Ishikawa (cell line): ENCODE measurements around the gene USP4.

Experiments used
- CEBPB ChIP-seq: IDR thresholded peaks from 2 replicates; pipeline ENCODE4 v1.6.1; 2012
- CREB1 ChIP-seq: IDR thresholded peaks from 2 replicates; pipeline ENCODE4 v1.6.1; 2012; ENCODE audit warnings: low read depth
- EGR1 ChIP-seq: IDR thresholded peaks from 2 replicates; pipeline ENCODE4 v1.6.1; 2012
- EP300 ChIP-seq: IDR thresholded peaks from 2 replicates; pipeline ENCODE4 v1.6.1; 2012; ENCODE audit warnings: borderline replicate concordance
- FOXM1 ChIP-seq: IDR thresholded peaks from 2 replicates; pipeline ENCODE4 v1.6.1; 2012; ENCODE audit warnings: low read depth, borderline replicate concordance
- NFIC ChIP-seq: IDR thresholded peaks from 2 replicates; pipeline ENCODE4 v1.6.1; 2012
- RAD21 ChIP-seq: IDR thresholded peaks from 2 replicates; pipeline ENCODE4 v1.6.1; 2012; ENCODE audit warnings: low read depth
- TAF1 ChIP-seq: IDR thresholded peaks from 2 replicates; pipeline ENCODE4 v1.6.1; 2012; ENCODE audit warnings: low read depth, mild to moderate bottlenecking
- TCF12 ChIP-seq: IDR thresholded peaks from 2 replicates; pipeline ENCODE4 v1.6.1; 2012; ENCODE audit warnings: low read depth
- TEAD4 ChIP-seq: IDR thresholded peaks from 2 replicates; pipeline ENCODE4 v1.6.1; 2012
- YY1 ChIP-seq: IDR thresholded peaks from 2 replicates; pipeline ENCODE4 v1.6.1; 2012; ENCODE audit warnings: low read depth
- TF ChIP-seq, protein P1 (sequence below): IDR thresholded peaks from 2 replicates; pipeline ENCODE4 v1.6.1; 2012; ENCODE audit warnings: low read depth, mild to moderate bottlenecking
- TF ChIP-seq, protein P2 (sequence below): IDR thresholded peaks from 2 replicates; pipeline ENCODE4 v1.6.1; 2012
- TF ChIP-seq, protein P3 (sequence below): IDR thresholded peaks from 2 replicates; pipeline ENCODE4 v1.6.1; 2012

Gene USP4

DNA sequence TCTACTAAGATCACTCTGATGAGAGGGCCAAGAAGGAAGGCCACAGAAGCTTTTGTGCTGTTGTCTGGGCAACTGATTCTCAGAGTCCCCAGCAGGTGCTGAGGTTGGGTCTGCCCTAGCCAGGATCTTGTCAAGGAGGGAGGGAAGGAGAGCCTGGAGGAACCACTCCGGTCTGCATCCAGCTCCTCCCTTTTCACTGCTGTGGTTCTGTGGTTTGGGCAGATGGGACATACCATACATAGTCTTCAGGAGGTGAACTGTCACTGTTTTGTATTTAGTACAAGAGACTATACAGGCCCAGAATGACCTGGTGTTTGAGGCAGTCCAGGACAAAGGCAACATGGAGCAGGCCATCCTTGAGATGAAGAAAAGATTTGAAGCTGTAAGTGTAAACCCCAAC lies 84.7 kb downstream of the USP4 start:
- TF ChIP-seq CREB1 (no peak), TEAD4 (no peak), EP300 (no peak), FOXM1 (no peak), RAD21 (no peak), TCF12 (no peak), CEBPB (no peak), EGR1 (no peak)
- TF ChIP-seq, protein P1, sequence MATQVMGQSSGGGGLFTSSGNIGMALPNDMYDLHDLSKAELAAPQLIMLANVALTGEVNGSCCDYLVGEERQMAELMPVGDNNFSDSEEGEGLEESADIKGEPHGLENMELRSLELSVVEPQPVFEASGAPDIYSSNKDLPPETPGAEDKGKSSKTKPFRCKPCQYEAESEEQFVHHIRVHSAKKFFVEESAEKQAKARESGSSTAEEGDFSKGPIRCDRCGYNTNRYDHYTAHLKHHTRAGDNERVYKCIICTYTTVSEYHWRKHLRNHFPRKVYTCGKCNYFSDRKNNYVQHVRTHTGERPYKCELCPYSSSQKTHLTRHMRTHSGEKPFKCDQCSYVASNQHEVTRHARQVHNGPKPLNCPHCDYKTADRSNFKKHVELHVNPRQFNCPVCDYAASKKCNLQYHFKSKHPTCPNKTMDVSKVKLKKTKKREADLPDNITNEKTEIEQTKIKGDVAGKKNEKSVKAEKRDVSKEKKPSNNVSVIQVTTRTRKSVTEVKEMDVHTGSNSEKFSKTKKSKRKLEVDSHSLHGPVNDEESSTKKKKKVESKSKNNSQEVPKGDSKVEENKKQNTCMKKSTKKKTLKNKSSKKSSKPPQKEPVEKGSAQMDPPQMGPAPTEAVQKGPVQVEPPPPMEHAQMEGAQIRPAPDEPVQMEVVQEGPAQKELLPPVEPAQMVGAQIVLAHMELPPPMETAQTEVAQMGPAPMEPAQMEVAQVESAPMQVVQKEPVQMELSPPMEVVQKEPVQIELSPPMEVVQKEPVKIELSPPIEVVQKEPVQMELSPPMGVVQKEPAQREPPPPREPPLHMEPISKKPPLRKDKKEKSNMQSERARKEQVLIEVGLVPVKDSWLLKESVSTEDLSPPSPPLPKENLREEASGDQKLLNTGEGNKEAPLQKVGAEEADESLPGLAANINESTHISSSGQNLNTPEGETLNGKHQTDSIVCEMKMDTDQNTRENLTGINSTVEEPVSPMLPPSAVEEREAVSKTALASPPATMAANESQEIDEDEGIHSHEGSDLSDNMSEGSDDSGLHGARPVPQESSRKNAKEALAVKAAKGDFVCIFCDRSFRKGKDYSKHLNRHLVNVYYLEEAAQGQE = no peak

DNA sequence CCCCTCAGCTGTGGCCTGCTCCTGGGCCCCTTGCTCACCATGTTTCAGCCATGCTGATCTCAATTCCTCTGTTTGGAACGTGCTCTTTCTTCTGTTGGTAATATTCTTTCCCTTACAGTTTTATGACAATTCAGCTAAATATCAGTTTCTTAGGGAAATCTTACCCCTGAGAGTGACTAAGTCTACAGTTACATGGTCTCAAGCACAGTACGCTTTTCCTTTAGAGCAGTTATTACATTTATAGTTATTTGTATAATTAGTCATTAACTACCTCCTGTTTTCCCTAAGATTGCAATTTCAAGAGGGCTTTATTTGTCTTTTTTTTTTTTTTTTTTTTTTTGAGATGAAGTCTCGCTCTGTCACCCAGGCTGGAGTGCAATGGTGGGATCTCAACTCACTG lies 86.3 kb downstream of the USP4 start:
- TF ChIP-seq, protein P1 = no peak
- TF ChIP-seq, protein P2, sequence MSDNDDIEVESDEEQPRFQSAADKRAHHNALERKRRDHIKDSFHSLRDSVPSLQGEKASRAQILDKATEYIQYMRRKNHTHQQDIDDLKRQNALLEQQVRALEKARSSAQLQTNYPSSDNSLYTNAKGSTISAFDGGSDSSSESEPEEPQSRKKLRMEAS = no peak

DNA sequence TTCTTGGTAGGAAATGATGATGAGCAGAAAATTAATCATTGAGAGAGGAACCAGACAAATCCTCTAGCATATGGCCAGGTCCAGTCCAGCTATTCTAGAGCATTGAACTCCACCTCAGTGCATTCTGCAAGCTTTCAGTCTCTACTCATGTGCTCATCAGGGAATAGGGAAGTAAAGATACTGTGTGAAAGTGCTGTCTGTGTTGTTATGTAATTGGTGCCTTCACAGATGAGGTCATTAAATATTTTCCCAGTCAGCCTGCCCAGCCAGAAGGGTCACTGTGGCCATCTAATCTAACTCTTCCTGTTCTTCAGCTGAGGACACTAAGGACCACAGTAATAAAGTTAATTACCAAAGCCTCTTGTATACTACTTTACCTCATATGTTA lies 91.0 kb downstream of the USP4 start:
- no peak for TF ChIP-seq TEAD4
- no peak for TF ChIP-seq TAF1
- TF ChIP-seq, protein P3, sequence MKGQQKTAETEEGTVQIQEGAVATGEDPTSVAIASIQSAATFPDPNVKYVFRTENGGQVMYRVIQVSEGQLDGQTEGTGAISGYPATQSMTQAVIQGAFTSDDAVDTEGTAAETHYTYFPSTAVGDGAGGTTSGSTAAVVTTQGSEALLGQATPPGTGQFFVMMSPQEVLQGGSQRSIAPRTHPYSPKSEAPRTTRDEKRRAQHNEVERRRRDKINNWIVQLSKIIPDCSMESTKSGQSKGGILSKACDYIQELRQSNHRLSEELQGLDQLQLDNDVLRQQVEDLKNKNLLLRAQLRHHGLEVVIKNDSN = no peak
- no peak for TF ChIP-seq EGR1
- TF ChIP-seq EP300 = no peak
- no peak for TF ChIP-seq FOXM1
- no peak for TF ChIP-seq RAD21
- no peak for TF ChIP-seq CEBPB
- TF ChIP-seq, protein P1 = no peak
- no peak for TF ChIP-seq YY1
- TF ChIP-seq, protein P2 = no peak
- TF ChIP-seq NFIC = no peak

DNA sequence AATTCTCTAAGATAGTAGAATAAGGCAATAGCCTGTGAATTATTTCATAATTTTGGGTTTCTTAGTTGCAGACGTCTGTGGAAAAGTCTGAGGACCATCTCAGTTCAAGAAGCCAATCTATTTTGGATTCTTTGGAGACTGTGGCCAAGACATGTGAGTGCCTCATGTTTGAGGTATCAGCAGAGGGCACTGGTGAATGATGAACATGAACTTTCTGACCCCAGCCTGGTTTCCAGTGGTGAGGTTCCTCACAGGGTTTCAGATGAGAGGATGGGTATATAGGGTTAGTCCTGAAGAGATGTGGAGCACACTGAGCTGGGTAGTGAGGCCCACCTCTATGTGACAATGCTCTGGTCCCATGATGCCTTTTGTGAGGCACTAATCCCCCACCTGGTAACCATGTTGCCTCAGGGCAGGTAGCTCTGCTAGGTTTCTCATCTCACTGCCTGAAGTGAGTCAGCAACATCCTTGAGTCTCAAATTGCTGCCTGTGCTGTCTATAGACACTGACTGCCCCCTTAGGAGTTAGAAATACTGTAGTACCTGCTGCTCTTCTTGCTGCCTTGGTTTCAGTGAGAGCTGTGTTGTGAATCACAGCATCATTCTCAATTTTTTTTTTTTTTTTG lies 95.2 kb downstream of the USP4 start:
- TF ChIP-seq FOXM1 (no peak), YY1 (no peak), RAD21 (peak; percentile 19; the same call in 1 of the 2 replicates), CREB1 (no peak)
- TF ChIP-seq, protein P1 = no peak
